HG03159 (cell line): ENCODE measurements around the gene SLC25A51.
"Not testable (repeated sequence)": the region's sequence is repeated elsewhere in the genome, so short reads cannot be mapped to it uniquely, and the experiment has no call there.

ENCODE experiments used
- ATAC-seq: cut with Tn5 transposase; IDR thresholded peaks from one replicate; pipeline ENCODE4 v1.9.1; 2021; ENCODE audit warnings: mild to moderate bottlenecking, moderate library complexity; ENCODE audit not compliant: unreplicated experiment

The SLC25A51 gene

DNA sequence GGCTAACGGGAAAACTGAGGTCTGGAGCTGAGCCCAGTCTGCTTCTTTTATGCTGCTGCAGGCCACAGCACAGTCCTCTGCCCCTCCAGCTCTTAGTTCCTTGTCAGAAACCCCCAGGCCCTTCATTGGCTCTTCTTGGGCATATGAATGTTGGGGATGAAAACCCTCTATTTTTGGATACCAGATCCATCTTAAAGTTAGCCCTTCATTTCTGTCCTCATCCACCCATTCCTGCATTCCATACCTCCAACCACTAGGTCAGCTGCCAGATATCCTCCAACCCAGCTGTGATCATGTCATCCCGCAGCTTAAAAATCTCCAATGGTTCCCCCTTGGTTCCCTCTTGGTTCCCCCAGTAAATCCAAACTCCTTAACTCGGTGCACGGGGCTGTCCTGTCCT is 1.8 kb upstream of the SLC25A51 start:
- ATAC-seq: no peak

- ATAC-seq: no peak
Measured at GRCh38 chr9:37905131-37905505, 1.2 kb upstream of the SLC25A51 start.

- ATAC-seq: no peak
Measured at GRCh38 chr9:37904445-37905130, 661 bp upstream of the SLC25A51 start.

DNA sequence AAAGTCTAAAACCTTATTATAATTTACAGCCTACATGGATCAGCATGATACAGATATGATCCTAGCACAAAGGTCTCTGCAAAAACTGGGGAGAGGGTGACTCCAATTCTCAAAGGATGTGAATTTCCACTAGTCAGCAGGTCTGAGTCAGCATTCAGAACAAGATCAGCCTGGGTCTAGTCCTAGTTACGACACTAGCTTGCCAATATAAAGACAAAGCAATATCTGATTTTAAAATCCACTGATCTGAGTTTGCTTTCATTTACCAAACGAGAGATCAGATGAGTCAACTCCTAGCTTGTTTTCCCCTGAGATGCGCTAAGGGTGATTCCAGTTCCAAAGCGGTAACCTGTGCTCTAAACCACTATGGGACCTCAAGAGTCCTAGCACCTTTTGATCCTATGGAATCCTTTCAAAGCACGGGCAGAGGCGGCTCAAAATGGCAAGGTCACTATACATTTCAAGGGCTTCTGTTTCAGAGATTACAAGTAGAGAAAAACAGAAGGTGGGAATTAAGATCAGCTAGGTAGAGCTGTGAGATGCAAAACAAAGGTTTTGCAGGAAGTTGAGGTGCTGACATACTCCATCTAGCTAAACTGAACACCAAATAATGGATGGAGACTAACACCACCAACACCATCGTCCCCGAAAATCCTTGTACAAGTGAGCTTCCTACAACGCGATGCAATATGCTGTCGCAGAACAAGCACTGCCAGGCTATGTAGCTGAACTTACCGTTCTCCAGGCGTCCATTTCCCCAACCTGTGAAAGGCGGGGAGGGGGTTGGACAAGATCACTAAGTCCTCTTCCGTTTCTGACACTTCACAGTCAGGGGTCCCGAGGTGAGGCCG is 906 bp downstream of the SLC25A51 start:
- peak; percentile 23 for ATAC-seq

GRCh38 chr9:37902131-37902530 is 1.8 kb downstream of the SLC25A51 start:
- ATAC-seq: no peak

DNA sequence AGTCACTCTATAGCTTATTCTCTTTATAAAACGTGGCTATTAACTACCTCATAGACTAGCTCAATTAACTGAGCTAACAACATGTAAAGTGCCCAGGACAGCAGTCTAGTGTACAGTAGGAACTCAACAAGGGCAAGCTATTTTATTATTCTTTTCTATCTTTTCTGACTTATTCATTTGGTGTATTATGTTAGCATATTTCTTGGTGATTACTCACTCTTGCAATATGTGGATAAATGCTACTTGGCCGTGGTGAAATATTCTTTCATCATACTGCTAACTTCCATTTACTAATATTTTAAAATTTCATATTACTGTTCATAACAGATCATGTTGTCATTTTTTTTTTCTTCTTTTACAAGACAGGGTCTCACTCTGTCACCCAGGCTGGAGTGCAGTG is 4.9 kb downstream of the SLC25A51 start:
- ATAC-seq: no peak

DNA sequence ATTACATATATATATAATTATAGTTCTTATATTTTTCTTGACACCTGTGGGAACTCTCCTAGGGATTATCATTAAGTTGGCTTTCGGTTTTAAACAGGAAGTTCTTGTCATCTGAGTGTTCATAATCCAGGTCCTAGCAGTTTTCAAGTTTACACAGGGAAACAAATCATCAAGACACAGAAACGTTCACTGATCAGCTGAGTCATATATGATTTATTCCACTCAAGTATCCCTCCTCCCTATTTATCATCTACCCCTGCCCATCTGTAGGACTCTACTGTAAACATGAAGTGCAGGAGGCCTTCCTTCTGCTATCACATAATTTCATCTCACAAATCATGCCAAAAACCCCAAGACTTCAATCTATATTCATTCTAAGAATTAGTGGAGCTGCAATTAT is 6.3 kb downstream of the SLC25A51 start:
- ATAC-seq: no peak

- no peak for ATAC-seq
Measured at GRCh38 chr9:37892063-37892462, 11.9 kb downstream of the SLC25A51 start.

- ATAC-seq: not testable (repeated sequence)
Measured at GRCh38 chr9:37891042-37891441, 12.9 kb downstream of the SLC25A51 start.

DNA sequence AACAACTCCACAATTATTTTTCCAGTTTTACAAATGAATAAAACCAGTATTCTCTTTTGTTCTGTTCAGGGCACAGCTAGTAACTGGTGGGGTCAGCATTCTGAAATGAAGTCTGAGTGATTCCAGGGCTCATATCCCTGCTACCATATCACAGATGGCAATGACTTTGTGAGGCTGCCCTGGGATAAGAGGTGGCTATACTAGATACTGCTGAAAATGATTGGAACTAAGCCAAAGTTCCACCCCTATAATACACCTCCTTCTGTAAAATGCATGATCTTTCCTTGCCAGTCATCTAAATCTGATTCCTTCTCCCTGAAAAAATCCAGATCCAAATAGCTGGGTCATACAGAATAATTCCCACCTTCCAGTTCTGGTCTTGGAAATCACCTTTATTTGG is 14.4 kb downstream of the SLC25A51 start:
- ATAC-seq: no peak

DNA sequence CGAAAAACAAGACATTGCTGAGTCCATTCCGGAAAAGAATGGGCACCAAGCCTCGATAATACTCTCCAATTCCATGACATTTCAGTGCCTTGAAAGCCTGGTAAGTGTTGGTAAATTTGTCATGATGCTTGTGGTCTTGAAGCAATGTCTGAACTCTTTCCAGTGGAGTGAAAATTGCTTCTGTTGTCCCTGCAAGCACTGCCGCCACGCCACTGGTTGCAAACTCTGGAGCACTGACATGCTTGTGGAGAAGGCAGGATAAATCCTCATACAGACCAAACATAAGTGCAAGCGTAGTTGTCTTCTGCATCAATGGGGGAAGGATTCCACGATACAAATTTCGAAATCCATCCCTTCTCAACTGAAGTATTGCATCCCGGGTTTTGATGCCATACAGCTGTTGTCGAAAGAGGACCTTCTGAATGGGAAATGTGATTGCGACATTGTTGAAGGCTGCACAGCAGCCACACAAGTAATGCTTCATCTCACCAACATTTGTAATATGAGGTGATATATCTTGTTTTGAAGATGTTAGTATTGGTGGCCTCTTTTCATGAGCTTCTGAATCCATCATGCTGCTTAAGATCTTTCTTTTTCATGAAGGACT is 15.8 kb downstream of the SLC25A51 start:
- ATAC-seq: not testable (repeated sequence)

- ATAC-seq: no peak
Measured at GRCh38 chr9:37880916-37881479, 22.9 kb downstream of the SLC25A51 start.

DNA sequence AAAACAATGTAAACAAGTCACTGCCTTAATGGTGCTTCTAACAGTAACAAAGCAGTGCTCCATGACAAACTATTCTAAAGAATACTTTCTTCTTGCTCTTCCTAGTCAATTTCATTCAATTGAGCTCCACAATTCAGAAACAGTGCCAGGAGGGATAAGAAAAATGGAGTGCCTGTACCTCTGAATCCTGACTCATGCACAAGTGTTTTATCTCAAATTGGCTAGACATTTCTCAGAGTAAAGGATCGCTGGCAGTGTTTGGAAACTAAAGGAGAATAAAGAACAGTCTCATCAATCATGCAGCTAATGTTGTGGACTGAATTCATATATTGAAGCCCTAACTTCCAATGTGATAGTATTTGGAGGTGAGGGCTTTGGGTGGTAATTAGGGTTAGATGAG is 27.6 kb downstream of the SLC25A51 start:
- ATAC-seq: no peak

GRCh38 chr9:37873955-37874354 is 30.0 kb downstream of the SLC25A51 start:
- ATAC-seq: no peak

- no peak for ATAC-seq
Measured at GRCh38 chr9:37870799-37871176, 33.1 kb downstream of the SLC25A51 start.

GRCh38 chr9:37870081-37870798 is 33.7 kb downstream of the SLC25A51 start:
- no peak for ATAC-seq

DNA sequence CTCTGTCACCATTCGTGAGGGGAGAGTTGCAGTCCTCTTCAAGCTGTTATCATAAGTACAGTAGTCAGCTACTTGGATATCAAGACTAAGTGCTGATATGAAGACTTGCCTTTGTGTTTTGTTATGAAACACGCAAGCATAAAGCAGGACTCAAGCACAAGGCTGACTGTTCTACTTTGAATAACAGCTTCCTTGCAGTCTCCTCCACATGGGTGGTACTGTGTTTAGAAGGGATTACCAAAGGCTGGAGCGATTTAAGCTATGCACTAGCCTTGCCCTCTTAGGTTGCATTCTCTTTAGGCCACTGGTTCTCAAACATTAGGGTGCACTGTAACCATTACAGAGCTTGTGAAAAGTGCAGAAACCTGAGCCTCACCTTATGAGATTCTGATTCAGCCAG is 41.4 kb downstream of the SLC25A51 start:
- ATAC-seq: no peak

DNA sequence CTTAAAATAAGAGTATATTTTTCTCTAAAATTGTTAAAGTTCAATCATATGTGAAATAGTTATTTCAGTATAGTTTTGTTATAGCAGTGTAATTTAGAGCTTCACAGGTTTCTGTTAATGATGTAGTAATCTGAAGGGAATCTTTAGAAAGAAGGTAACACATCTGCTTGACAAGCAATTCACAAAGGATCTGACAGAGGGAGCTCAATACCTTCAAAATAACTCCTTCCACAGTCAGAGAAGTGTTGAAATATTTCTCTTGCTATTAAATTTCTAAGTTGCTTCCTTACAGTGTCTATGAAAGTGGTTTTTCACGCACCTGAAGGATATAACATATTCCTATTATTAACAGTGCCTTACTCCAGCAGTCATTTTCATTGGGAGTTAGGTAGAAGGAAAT is 44.9 kb downstream of the SLC25A51 start:
- no peak for ATAC-seq

DNA sequence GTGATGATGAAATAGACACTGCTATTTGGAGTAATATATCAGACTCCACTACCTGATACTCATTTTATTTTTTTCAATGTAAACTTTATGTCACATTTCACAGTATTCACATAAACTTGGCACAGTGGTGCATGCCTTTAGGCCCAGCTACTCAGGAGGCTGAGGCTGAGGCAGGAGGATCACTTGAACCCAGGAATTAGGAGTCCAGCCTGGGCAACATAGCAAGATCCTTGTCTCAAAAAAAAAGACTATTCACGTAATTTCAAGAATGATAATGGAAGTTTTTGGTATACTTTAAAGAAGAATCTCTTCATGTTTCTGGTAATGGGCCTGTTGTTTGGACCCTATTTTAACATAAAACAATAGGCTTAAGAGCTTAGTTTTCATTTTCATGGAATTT is 47.4 kb downstream of the SLC25A51 start:
- no peak for ATAC-seq

GRCh38 chr9:37852222-37852621 is 51.7 kb downstream of the SLC25A51 start:
- ATAC-seq: no peak

DNA sequence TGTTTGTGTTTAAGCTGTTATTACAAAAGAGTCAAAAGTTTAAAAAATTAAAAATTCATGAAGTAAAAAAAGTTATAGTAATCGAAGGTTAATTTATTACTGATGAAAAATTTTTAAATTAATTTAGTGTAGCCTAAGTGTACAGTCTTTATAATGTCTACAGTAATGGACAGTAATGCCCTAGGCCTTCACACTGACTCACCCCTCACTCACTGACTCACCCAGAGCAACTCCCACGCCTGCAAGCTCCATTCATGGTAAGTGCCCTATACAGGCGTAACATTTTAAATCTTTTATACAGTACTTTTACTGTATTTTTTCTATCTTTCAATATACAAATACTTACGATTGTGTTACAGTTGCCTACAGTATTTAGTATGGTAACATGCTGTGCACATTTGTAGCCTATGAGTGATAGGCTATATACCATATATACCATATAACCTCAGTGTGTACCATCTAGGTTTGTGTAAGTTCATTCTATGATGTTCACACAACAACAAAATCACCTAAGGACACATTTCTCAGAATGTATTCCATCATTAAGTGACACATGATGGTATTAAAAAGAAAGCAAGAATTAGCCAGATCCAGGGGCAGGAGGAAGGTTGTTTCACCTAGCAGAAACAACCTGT is 63.2 kb downstream of the SLC25A51 start:
- ATAC-seq: no peak
